Mononuclear cell (primary cell): ENCODE results near the gene NAT16. TPM values are rescaled to one million over a fixed set of nuclear protein-coding genes. Genes with fewer than 3 reads are reported as not detected.

Source experiments
- H3K27me3 ChIP-seq: 2 replicates; pipeline ENCODE4 v1.6.0; 2011; ENCODE audit warnings: low read length, control low read depth; ENCODE audit not compliant: insufficient read depth
- H3K4me1 ChIP-seq: 2 replicates; pipeline ENCODE4 v1.5.1; 2011; ENCODE audit warnings: mild to moderate bottlenecking, low read length, control low read depth; ENCODE audit not compliant: insufficient read depth
- H3K4me3 ChIP-seq: 2 replicates; pipeline ENCODE4 v1.5.1; 2011; ENCODE audit warnings: mild to moderate bottlenecking, low read length, moderate library complexity
- H3K9me3 ChIP-seq: 2 replicates; pipeline ENCODE4 v1.5.1; 2011; ENCODE audit warnings: low read depth, mild to moderate bottlenecking, control low read depth, low read length
- total RNA-seq: library from RNA; depleted of rRNA; stranded (reverse); fragments of >200 nt; gene quantifications from one replicate; pipeline ENCODE4 v1.2.3, GENCODE V29; 2012

The NAT16 gene
- total RNA-seq, 1 donor: not detected

DNA sequence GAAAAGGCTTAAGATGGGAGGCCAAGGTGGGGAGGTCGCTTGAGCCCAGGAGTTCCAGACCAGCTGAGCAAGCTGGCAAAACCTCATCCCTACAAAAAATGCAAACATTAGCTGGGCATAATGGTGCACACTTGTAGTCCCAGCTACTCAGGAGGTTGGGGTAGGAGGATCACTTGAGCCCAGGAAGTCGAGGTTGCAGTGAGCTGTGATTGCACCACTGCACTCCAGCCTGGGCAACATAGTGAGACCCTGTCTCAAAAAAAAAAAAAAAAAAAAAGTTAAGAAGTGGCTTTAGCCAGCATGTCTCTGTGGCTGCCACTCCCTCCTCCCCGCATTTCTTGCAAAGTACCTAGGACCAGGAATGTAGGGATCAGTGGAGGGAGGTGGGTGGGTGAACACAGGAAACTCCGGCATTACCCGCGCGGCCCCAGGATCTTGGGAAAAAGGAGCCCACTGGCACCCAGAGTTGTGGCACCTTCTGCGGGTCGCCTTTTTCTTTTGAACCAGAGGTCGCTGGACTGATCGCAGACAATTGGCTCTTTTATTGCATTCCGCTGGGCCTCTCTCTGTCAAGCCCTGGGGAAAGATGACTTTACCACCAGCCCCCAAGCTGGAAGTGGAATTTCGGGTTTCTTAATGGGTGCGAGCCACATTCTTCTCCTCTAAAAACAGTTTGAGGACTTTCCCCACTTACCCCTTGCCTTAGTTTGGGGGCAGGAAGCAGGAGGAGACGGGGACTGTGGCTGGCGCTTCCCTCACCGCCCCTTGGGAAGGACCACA is 18.2 kb downstream of the NAT16 start:
- Histone ChIP-seq H3K9me3 (no peaks in the 10 kb centered on the region), H3K27me3 (peaks cover 32% of the 10 kb centered on the region), H3K4me3 (no peak overlapping the region), H3K4me1 (peaks cover 37% of the 10 kb centered on the region)

DNA sequence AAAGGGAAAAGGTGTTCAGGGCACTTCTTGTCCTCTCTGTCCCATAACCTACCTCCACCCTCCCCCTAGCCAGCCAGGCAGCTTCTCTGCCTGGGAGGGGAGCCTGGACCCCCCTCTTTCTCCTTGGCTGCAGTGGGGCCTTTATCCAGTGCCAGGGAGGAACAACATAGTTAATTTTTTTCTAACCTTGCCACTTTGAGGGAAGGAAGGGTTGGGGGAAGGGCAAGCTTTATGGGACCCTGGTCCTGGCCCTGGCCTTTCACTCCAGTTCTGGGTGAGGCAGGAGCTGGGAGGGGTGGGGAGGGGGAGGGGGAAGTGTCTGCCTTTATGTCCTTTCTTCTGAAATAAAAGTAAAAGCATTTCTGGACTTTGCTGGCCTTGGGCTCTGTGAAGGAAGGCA is 19.2 kb downstream of the NAT16 start:
- H3K4me3 ChIP-seq: no peak overlapping the region
- H3K4me1 ChIP-seq: peaks cover 34% of the 10 kb centered on the region
- no peaks in the 10 kb centered on the region for H3K9me3 ChIP-seq
- peaks cover 26% of the 10 kb centered on the region for H3K27me3 ChIP-seq

DNA sequence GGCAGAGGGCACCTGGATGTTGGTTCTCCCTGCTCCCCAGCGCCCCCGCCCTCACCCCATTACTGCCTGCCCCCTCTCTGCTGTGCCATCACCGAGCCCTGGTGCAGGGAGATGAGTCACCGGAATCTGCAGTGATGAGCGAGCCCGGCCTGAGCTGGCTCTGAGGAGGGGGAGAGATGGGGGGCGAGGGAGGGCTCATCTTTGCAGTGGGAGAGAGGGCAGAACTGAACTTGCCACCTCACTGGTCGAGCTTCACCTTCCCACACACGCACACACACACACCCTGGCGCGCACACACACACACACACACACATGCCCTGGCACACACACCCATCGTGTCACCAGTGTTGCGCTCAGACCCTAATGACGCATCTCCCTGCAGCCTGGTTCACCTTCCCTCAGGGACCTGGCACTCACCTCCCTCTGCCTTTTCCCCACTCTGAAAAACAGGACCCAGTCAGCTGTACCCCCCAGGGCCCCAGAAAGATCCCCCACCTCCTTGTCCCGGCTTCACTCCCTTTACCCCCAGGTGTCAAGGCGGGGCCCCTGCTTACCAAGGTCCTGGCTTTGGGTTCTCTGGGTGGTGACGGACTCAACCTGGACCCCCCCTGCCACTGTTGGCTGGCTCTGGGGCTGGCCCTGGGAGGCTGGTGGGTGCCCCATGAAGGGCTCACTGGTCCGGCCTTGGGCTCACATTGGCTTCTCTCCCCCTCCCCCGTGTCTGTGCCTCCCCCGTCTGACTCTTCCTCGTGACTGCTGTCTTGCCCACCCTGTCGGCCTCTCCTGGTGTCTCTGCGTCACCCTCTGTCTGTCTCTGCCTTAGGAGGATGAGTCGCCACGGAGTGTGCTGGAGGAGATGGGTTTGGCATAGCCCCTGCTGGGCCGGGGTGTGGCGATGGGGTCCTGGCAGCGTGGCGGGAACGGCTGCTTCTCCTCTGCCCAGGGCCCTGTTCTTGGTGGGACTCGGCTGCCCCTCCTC is 20.1 kb downstream of the NAT16 start:
- H3K27me3 ChIP-seq: peaks cover 21% of the 10 kb centered on the region

DNA sequence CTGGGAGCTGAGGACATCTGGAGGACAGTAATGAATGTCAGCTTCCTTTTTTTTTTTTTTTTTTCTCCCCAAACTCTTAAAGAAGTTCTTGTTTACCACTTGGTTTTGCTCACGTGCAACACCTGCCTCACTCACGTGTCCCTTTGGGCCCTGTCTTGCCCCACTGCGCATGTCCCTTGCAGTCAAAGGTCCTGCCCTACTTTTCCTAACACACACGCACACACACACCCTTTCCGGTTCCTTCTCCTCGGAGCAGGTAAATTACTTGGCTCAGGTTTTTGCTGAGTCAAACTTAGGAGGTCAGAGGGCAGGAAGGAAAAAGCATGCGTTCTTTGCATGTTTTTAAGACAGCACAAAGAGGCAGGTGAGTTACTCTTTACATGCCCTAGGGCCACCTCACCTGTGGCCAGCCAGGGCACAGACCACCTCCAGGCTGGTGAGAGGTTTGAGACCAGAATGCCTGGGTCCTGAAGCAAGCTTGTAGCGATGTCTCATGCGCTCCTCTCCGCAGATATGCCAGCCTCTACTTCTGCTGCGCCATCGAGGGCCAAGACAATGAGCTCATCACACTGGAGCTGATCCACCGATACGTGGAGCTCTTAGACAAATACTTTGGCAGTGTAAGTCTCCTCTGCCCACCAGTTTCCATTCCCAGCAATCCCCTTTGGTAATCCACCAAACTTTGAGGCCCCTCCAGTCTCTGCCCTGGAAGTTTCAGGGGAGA is 23.1 kb downstream of the NAT16 start:
- Histone ChIP-seq H3K4me3 (no peak overlapping the region), H3K4me1 (peaks cover 14% of the 10 kb centered on the region), H3K27me3 (peaks cover 1% of the 10 kb centered on the region), H3K9me3 (no peaks in the 10 kb centered on the region)

More for the DNA sequence above, 20.1 kb downstream of the NAT16 start:
- H3K4me1 ChIP-seq: peaks cover 31% of the 10 kb centered on the region
- H3K9me3 ChIP-seq: no peaks in the 10 kb centered on the region
- H3K4me3 ChIP-seq: no peak overlapping the region

DNA sequence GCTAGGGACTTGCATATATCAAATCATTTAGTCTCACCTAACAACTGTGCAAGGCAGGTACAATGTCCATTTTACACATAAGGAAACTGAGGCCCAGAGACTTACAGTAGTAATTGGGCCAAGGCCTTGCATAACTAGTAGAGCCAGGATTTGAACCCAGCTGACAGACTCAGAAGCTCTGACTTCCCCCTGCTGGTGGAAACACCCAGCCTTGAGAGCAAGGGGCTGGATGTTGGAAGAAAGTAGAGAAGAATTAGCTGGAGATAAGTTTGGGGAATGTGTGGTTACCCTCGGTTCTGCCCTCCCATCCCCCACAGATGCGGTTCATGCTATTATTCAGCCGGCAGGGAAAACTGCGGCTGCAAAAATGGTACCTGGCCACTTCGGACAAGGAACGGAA is 23.8 kb downstream of the NAT16 start:
- H3K4me1 ChIP-seq: peaks cover 14% of the 10 kb centered on the region
- H3K4me3 ChIP-seq: no peak overlapping the region
- H3K9me3 ChIP-seq: no peaks in the 10 kb centered on the region
- no peaks in the 10 kb centered on the region for H3K27me3 ChIP-seq

DNA sequence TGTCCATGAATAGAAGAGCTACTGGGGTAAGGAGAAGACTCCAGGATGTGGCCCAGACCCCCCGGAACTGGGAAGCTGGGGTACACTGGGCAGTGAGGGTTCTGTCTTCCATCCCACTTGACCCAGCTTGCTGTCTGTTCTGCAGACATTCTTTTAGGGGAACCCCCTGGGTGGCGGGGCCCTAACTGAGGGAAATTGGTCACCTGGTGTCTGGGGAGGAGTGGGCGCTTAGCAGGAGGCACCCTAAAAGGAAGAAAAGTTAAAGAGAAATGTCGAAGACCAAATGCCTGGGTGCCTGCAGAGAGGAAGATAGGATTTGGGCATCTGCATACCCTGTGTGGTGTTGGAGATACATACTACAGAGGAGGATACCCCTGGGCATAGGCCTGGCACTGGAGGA is 24.8 kb downstream of the NAT16 start:
- H3K4me3 ChIP-seq: no peak overlapping the region
- H3K27me3 ChIP-seq: no peaks in the 10 kb centered on the region
- H3K9me3 ChIP-seq: no peaks in the 10 kb centered on the region
- H3K4me1 ChIP-seq: peaks cover 14% of the 10 kb centered on the region

DNA sequence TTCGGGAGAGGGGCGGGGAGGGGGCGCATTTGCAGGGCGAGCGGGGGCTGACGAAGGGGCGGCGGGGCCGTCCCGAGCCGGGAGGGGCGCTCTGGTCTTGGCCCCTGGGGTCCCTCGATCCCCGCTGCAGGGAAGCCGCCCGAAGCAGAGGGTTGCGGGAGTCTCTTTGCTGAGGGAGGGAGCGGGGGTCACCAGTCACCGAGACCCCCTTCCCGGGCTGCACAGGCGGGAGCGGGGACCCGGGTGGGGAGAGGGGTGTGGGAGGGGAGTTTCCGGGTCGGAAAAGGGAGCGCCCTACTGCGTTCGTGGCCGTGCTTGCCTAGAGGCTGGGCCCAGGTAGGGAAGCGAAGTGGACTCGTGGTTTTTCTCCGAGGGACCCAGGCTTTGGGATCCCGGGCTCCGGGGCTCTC is 25.4 kb downstream of the NAT16 start:
- H3K4me3 ChIP-seq: peak overlapping the region; percentile 44
- H3K9me3 ChIP-seq: no peaks in the 10 kb centered on the region
- peaks cover 14% of the 10 kb centered on the region for H3K4me1 ChIP-seq
- no peaks in the 10 kb centered on the region for H3K27me3 ChIP-seq

DNA sequence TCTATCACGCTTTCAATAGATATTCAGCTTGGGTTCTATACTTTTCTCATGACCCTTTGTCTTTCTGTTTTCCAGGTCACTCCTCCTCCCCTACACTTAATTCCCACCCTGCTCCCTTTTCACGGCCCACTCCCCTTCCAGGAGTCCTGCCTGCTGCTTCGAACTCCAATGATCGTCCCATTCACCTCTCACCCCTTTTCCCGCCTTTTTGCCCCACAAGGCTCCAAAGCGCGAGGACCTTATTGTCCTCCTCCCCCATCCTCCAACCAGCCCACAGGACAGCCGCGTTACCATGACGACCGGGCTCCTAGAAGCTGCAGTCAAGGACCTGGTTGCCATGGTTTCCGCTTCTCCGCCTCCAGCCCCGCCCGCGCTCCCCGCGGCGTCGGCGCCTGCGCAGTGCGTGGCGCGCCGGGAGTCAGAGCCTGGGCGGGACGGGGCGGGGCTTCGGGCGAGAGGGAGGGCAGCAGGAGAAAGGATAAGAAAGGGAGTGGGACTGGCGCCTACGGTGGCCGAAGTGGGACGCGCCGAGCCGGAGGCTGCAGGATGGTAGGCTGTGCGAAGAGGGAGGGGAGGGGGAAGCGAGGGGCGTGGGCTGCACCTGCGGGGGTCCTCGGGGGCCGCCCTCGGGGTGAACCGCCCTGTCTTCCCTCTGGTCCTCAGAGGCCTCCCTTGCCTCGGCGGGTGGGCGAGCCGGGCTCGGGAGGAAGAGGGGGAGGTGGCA is 26.0 kb downstream of the NAT16 start, which contains the start of gene AP1S1:
TSS of gene AP1S1 (plus strand) at position 508 of the 724 bp plus-strand sequence. CDS start at position 547, 39 bp downstream.
- Histone ChIP-seq H3K4me3 (peak within 1 kb of the TSS; percentile 44), H3K9me3 (no peaks in the 10 kb centered on the region)

DNA sequence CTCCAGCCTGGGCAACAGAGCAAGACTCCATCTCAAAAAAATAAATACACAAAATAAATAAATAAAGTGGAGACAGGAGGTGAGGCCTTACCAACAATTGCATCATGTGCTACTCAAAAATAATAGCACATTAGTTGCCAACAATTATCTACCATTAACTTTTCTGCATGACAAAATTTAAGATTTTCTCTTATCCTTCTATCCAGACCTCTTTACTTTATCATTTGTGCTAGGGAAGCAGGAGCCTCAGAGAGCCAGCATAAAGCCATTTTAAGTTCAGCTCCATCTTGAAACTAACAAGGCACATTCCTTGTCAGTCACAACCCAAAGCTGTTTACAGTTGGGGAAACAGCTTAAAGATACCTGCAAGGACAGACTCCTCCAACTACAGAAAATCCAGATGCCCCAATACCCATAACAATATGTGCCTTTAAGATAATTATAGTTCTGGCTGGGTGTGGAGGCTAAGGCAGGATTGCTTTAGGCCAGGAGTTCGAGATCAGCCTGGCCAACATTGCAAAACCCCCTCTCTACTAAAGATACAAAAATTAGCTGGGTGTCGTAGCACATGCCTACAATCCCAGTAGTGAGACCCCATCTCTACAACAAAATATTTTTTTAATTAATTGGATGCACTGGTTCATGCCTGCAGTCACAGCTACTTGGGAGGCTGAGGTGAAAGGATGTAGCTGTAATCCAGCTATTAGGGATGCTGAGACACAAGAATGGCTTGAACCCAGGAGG is 28.0 kb downstream of the NAT16 start:
- no peaks in the 10 kb centered on the region for H3K27me3 ChIP-seq
- H3K4me3 ChIP-seq: no peak overlapping the region
- H3K9me3 ChIP-seq: no peaks in the 10 kb centered on the region
- peaks cover 14% of the 10 kb centered on the region for H3K4me1 ChIP-seq

More for the DNA sequence above, 26.0 kb downstream of the NAT16 start, which contains the start of gene AP1S1:
- no peaks in the 10 kb centered on the region for H3K27me3 ChIP-seq
- peaks cover 14% of the 10 kb centered on the region for H3K4me1 ChIP-seq

DNA sequence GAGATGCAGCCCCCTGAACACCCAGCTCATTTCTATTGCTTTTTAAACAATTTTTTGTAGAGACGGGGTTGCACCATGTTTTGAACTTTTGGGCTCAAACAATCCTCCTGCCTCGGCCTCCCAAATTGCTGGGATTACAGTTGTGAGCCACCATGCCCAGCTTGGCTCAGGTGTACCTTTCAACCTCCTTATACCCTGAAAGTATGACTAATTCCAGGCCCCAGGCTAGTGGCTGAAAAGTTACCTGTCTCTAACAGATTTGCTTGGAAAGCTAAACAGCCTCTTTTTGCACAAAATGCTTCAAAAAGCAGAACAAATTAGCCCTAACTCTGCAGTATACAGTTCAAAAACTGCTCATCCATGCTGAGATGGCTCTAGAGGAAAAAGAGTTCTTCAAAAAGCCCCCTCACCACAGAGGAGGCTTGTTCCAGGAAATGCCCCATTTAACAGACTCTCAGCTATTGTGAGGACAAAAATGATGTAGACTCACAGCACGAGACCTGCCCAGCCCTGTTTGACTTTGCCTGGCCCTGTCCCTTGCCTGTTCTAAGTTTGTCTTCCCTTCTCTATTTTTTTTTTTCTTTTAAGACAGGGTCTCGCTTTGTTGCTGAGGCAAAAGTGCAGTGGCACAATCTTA is 39.2 kb downstream of the NAT16 start:
- H3K4me1 ChIP-seq: peaks cover 23% of the 10 kb centered on the region
- H3K4me3 ChIP-seq: no peak overlapping the region
- H3K9me3 ChIP-seq: no peaks in the 10 kb centered on the region
- H3K27me3 ChIP-seq: peaks cover under 1% of the 10 kb centered on the region

DNA sequence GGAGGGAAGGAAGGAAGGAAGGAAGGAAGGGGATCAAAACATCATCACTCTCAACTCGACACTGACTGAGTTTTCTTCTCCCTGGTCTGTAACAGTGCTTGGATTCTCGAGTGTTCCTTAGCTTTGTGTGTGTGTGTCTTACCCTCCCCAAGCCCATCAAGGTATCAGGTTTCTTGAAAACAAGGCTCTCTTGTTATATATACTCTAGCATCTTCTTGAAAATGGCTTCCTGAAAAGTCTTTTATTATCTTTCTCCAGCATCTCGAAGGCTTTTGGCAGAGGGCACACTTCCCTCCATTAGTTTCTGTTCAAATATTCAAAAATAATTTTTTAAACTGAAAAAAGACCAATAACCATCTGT is 39.8 kb downstream of the NAT16 start:
- Histone ChIP-seq H3K9me3 (no peaks in the 10 kb centered on the region), H3K27me3 (no peaks in the 10 kb centered on the region), H3K4me1 (peaks cover 23% of the 10 kb centered on the region), H3K4me3 (no peak overlapping the region)

DNA sequence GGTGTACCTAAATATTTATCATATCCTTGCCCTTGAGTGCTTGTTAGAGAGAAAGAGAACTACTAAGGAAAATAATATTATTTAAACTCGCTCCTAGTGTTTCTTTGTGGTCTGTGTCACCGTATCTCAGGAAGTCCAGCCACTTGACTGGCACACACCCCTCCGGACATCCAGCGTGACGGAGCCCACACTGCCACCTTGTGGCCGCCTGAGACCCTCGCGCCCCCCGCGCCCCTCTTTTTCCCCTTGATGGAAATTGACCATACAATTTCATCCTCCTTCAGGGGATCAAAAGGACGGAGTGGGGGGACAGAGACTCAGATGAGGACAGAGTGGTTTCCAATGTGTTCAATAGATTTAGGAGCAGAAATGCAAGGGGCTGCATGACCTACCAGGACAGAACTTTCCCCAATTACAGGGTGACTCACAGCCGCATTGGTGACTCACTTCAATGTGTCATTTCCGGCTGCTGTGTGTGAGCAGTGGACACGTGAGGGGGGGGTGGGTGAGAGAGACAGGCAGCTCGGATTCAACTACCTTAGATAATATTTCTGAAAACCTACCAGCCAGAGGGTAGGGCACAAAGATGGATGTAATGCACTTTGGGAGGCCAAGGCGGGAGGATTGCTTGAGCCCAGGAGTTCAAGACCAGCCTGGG is 41.8 kb downstream of the NAT16 start:
- H3K4me1 ChIP-seq: peaks cover 27% of the 10 kb centered on the region
- no peaks in the 10 kb centered on the region for H3K27me3 ChIP-seq
- no peak overlapping the region for H3K4me3 ChIP-seq
- no peaks in the 10 kb centered on the region for H3K9me3 ChIP-seq

DNA sequence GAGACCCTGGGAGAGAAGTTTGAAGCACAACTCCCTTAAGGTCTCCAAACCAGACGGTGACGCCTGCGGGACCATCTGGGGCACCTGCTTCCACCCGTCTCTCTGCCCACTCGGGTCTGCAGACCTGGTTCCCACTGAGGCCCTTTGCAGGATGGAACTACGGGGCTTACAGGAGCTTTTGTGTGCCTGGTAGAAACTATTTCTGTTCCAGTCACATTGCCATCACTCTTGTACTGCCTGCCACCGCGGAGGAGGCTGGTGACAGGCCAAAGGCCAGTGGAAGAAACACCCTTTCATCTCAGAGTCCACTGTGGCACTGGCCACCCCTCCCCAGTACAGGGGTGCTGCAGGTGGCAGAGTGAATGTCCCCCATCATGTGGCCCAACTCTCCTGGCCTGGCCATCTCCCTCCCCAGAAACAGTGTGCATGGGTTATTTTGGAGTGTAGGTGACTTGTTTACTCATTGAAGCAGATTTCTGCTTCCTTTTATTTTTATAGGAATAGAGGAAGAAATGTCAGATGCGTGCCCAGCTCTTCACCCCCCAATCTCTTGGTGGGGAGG is 42.4 kb downstream of the NAT16 start:
- peaks cover 27% of the 10 kb centered on the region for H3K4me1 ChIP-seq
- H3K4me3 ChIP-seq: no peak overlapping the region
- H3K27me3 ChIP-seq: no peaks in the 10 kb centered on the region
- H3K9me3 ChIP-seq: no peaks in the 10 kb centered on the region
